Measurements from ENCODE around the gene RLF.

RLF gene

DNA sequence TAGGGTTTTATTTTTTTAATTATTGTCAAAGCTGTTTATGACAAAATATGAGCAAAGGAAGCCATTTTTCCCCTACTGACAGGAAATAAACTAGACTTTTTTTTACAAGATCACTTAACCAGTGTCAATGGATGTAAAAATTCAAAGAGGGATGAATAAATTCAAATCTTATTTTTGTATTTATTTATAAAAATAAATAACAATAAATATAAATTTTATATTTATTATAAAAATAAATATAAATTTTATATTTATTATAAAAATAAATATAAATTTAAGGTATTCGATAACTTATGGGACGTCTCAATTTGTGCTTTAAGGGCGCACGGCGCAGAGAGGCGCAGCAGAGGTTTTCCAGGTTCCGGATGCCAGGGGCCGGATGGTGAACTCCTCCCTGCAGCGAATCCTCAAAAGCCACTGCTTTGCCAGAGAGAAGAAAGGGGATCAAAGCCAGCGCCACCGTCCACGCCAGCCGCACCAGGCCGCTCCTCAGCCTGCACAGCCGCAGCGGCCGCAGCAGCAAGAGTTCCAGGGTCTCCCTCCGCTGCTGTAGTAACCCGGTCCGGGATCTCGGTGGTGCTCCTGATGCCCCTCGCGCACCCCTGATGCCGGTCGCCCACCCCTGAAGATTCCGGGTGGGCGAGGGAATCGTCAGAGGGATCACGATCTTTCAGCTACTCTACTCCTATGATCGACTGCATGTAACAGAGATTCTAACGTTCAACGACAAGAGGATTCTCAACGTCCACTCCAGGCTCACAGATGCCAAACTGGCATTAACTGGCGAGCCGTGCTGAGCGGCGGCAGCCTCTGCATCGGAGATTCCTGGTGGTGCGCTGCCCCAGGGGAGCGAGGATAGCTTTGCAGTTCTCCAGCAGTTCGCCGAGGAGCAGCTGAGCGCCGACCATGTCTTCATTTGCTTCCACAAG is 28.5 kb upstream of the RLF start:
- DNase-seq (ENCODE audit: low read depth in 2 of 2): peak; percentile 8 to 27
- peak overlapping the region; percentile 16 to 18 for H3K4me3 ChIP-seq (replicated peaks in 1 of 2; ENCODE audit: low read depth in 2 of 2, low read length in 2 of 2)
- TF ChIP-seq, protein P1, sequence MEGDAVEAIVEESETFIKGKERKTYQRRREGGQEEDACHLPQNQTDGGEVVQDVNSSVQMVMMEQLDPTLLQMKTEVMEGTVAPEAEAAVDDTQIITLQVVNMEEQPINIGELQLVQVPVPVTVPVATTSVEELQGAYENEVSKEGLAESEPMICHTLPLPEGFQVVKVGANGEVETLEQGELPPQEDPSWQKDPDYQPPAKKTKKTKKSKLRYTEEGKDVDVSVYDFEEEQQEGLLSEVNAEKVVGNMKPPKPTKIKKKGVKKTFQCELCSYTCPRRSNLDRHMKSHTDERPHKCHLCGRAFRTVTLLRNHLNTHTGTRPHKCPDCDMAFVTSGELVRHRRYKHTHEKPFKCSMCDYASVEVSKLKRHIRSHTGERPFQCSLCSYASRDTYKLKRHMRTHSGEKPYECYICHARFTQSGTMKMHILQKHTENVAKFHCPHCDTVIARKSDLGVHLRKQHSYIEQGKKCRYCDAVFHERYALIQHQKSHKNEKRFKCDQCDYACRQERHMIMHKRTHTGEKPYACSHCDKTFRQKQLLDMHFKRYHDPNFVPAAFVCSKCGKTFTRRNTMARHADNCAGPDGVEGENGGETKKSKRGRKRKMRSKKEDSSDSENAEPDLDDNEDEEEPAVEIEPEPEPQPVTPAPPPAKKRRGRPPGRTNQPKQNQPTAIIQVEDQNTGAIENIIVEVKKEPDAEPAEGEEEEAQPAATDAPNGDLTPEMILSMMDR (IDR thresholded peaks at IDR 0.05; ENCODE audit: low read depth, low read length): no peak

DNA sequence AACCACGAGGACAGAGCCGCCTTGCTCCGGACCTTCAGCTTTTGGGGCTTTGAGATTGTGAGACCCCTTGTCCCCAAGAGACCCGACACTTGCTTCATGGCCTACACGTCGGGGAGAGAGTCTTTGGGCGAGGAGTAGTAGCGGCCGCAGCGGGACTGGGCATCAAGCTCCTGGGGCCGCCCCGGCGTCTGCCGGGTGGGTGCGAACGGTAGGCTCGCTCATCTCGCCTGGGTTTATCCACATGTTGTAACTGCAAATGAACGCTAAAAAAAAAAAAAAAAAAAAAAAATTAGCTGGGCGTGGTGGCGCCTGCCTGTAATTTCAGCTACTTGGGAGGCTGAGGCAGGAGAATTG is 27.9 kb upstream of the RLF start:
- TF ChIP-seq, protein P1 (IDR thresholded peaks at IDR 0.05; ENCODE audit: low read depth, low read length): no peak
- DNase-seq (ENCODE audit: low read depth in 2 of 2): no peak
- no peak overlapping the region for H3K4me3 ChIP-seq (replicated peaks in 1 of 2; ENCODE audit: low read depth in 2 of 2, low read length in 2 of 2)

DNA sequence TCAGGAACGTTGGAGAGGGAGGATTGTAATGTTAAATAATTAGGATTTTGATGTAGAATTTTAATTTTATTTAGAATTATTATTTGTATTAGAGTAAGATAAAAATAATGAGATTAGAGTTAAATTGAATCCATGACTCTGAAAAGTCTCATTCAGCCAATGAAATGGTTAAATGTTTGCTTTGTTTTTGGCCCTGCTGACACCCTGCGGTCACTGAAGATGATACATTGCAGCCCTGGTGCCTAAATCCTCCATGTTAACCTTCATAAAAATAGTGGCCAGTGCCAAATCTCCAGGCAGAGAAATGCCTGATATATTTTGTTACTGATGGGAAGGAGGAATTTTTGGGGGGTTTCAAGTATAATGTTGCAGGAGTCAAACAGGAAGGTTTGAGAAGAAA is 27.3 kb upstream of the RLF start:
- DNase-seq (ENCODE audit: low read depth in 2 of 2): no peak
- TF ChIP-seq, protein P1 (IDR thresholded peaks at IDR 0.05; ENCODE audit: low read depth, low read length): no peak
- H3K4me3 ChIP-seq (replicated peaks in 1 of 2; ENCODE audit: low read depth in 2 of 2, low read length in 2 of 2): no peak overlapping the region

DNA sequence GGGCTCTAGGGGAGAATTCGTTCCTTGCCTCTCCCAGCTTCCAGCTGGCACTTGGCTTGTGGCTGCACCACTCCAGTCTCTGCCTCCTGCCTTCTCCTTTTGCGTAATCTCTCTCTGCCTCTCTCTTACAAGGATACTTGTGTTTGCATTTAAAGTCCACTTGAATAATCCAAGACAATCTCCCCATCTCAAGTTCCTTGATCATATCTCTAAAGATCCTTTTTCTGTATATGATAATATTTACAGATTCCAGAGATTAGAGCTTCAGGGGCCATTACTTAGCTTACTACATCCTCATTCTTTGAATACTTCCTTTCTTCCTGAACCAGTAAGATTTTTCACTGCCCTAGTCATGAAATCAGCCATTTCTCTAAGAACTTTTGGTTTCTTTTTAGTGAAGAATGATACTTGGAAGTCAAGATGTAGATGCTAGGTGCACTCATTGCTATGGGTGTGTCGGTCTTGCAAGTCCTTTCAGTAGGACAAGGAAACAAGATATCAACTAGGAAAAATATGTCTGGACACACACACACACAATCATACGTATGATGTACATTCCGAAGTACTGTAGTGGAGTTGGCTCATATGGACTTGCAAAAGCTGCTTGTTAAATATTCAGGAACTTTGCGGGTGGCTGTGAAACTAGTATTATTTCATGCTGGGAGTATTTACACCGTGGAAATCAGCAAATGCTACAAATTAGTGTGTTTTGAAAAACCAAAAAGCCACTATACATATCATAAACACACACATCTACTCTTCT is 20.8 kb upstream of the RLF start:
- peak in 1 of 2 donors; percentile 13 for DNase-seq (ENCODE audit: low read depth in 2 of 2)
- TF ChIP-seq, protein P1 (IDR thresholded peaks at IDR 0.05; ENCODE audit: low read depth, low read length): no peak
- no peak overlapping the region for H3K4me3 ChIP-seq (replicated peaks in 1 of 2; ENCODE audit: low read depth in 2 of 2, low read length in 2 of 2)

DNA sequence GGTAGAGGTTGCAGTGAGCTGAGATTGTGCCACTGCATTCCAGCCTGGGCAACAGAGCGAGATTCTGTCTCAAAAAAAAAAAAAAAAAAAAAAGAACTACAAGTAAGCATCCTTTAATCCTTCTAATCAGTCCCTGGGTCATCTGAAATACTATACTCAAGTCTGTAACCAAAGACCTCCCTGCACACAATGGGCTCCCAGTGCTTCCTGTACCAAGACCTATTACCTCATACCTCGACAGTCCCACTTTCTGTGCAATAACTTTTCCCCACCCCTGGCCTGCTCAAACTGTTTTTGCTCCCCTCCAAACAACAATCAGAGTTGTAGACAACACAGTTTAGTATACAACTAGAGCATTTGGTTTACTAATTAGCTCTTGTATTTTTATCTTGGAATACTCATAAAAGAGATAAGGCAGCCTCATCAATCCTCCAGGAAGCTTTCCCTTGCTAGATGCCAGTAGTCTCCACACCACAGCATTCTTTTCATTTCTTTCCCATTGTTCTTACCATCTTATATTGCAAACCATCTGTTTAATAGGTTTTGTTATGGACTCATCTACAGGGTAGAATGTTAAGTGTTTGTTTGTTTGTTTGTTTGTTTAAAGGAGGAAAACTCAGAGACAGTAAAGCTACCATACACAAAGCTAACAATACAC is 19.2 kb upstream of the RLF start:
- no peak for DNase-seq (ENCODE audit: low read depth in 2 of 2)
- TF ChIP-seq, protein P1 (IDR thresholded peaks at IDR 0.05; ENCODE audit: low read depth, low read length): no peak
- no peak overlapping the region for H3K4me3 ChIP-seq (replicated peaks in 1 of 2; ENCODE audit: low read depth in 2 of 2, low read length in 2 of 2)

DNA sequence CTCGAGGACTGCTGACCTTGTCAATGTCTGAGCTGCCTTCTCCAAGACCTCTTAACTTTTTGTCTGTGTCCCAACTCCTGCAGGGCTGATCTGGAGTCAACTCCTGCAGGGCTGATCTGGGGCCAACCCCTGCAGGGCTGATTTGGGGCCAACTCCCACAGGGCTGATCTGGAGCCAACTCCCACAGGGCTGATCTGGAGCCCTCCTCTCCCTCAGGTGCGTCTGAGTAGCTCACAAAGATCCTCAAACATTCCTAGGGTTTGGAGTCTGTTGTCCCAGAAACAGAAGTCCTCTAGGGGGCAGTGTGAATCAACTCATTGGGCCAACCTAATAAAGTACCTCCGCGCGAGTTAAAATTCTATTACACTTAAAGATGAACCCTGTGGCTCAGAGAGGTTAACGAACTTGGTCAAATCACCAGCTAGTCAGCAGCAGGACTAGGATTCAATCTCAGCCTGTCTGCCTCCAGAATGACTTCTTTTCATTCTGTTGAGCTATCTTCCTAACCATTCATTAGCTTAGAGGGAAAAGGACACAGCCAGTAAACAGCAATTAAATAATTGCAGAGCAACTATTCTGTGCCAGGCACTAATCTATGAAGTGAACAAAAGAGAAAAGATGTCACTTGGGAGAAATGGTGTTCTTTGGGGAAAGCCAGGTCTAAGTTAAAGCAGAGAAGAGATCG is 17.2 kb upstream of the RLF start:
- no peak overlapping the region for H3K4me3 ChIP-seq (replicated peaks in 1 of 2; ENCODE audit: low read depth in 2 of 2, low read length in 2 of 2)
- TF ChIP-seq, protein P1 (IDR thresholded peaks at IDR 0.05; ENCODE audit: low read depth, low read length): peak; percentile 83
- DNase-seq (ENCODE audit: low read depth in 2 of 2): peak; percentile 76 to 83
